ENCODE measurements around the gene OR2AK2. TPM values are rescaled to one million over a fixed set of nuclear protein-coding genes. Genes with fewer than 3 reads are reported as not detected.
"Not testable (repeated sequence)": the region's sequence is repeated elsewhere in the genome, so short reads cannot be mapped to it uniquely, and the experiment has no call there.

Gene OR2AK2
- total and polyA plus RNA-seq, 9 of the 15 experiments (the other 6 are each of a cell fraction or from before 2014, with no cell fraction given), result 0.10 TPM; not detected in 8

DNA sequence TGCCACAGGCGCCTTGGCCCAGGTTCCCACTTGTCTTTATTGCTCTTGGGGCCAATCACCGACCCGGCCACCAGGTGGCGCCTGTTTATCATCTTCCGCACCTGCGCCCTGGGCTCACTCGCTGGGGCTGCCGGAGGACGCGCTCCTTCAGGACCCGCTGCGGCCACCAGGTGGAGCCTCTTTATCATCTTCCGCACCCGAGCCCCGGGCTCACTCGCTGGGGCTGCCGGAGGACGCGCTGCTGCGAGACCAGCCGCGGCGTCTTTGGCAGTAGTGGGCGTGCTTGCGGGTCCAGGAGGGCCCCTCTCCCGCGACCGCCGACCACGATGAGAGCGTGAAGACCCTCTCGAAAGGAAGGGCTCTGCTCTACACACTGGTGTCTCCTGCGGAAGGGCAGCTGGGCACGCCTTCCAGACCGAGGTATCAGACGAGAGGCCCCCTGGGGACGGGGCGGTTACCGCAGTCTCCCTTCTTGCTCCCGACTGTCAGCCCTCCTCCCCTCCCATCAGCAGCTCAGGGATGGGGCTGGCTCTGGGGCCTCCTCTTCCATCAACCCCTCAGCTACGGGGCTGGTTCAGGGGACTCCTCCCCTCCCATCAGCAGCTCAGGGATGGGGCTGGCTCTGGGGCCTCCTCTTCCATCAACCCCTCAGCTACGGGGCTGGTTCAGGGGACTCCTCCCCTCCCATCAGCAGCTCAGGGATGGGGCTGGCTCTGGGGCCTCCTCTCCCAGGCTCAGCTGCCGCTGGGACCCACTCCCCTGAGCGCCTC, 27.9 kb upstream of the OR2AK2 start (continued):
- TF ChIP-seq TOE1 (IDR thresholded peaks at IDR 0.05; ENCODE audit: borderline replicate concordance) (peak; percentile 51; the same call in 1 of the 2 replicates), GABPA (tag; conservative IDR thresholded peaks at IDR 0.05; ENCODE audit: low read depth) (peak; percentile 76), RBFOX2 (IDR thresholded peaks at IDR 0.05; ENCODE audit: low read depth, low read length) (peak; percentile 83), CBFA2T2 (conservative IDR thresholded peaks at IDR 0.05) (peak; percentile 18; the same call in 1 of the 2 replicates), CTBP1 (IDR thresholded peaks at IDR 0.05; ENCODE audit: borderline replicate concordance) (peak; percentile 87), RAD21 (CRISPR knock-in tag; conservative IDR thresholded peaks at IDR 0.05 in 1 of 2, IDR thresholded peaks at IDR 0.05 in 1 of 2) (peak; percentile 94 to 95), KDM5B (IDR thresholded peaks at IDR 0.05; ENCODE audit: insufficient replicate concordance, low read depth, low read length) (peak; percentile 59), ERF (CRISPR knock-in tag; IDR thresholded peaks at IDR 0.05) (0 out of 2 replicates have a peak, but pooled peaks have one; percentile 40), ATF1 (tag; IDR thresholded peaks at IDR 0.05) (peak; percentile 52), HMGN3 (IDR thresholded peaks at IDR 0.05; ENCODE audit: borderline replicate concordance, extremely low read depth, insufficient read length, low read depth, low read length) (peak; percentile 31), HLTF (IDR thresholded peaks at IDR 0.05) (0 out of 2 replicates have a peak, but pooled peaks have one; percentile 47), PHF8 (IDR thresholded peaks at IDR 0.05; ENCODE audit: borderline replicate concordance, low read length) (peak; percentile 59; the same call in 1 of the 2 replicates), ATF7 (IDR thresholded peaks at IDR 0.05) (peak; percentile 60), SOX6 (IDR thresholded peaks at IDR 0.05) (0 out of 2 replicates have a peak, but pooled peaks have one; percentile 44), RBM22 (IDR thresholded peaks at IDR 0.05; ENCODE audit: low read depth, low read length, poor library complexity, severe bottlenecking) (peak; percentile 33)
- TF ChIP-seq TOE1 (CRISPR knock-in tag; IDR thresholded peaks at IDR 0.05; ENCODE audit: borderline replicate concordance, low read depth); ATF1 (CRISPR knock-in tag; IDR thresholded peaks at IDR 0.05): not testable (repeated sequence)
- TF ChIP-seq, protein P1, sequence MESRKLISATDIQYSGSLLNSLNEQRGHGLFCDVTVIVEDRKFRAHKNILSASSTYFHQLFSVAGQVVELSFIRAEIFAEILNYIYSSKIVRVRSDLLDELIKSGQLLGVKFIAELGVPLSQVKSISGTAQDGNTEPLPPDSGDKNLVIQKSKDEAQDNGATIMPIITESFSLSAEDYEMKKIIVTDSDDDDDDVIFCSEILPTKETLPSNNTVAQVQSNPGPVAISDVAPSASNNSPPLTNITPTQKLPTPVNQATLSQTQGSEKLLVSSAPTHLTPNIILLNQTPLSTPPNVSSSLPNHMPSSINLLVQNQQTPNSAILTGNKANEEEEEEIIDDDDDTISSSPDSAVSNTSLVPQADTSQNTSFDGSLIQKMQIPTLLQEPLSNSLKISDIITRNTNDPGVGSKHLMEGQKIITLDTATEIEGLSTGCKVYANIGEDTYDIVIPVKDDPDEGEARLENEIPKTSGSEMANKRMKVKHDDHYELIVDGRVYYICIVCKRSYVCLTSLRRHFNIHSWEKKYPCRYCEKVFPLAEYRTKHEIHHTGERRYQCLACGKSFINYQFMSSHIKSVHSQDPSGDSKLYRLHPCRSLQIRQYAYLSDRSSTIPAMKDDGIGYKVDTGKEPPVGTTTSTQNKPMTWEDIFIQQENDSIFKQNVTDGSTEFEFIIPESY (CRISPR knock-in tag; IDR thresholded peaks at IDR 0.05), result peak; percentile 62; the same call in 1 of the 2 replicates
- TF ChIP-seq, protein P2, sequence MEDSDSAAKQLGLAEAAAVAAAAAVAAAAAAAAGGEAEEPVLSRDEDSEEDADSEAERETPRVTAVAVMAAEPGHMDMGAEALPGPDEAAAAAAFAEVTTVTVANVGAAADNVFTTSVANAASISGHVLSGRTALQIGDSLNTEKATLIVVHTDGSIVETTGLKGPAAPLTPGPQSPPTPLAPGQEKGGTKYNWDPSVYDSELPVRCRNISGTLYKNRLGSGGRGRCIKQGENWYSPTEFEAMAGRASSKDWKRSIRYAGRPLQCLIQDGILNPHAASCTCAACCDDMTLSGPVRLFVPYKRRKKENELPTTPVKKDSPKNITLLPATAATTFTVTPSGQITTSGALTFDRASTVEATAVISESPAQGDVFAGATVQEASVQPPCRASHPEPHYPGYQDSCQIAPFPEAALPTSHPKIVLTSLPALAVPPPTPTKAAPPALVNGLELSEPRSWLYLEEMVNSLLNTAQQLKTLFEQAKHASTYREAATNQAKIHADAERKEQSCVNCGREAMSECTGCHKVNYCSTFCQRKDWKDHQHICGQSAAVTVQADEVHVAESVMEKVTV (CRISPR knock-in tag; IDR thresholded peaks at IDR 0.05), result peak; percentile 83
- TF ChIP-seq, protein P3, sequence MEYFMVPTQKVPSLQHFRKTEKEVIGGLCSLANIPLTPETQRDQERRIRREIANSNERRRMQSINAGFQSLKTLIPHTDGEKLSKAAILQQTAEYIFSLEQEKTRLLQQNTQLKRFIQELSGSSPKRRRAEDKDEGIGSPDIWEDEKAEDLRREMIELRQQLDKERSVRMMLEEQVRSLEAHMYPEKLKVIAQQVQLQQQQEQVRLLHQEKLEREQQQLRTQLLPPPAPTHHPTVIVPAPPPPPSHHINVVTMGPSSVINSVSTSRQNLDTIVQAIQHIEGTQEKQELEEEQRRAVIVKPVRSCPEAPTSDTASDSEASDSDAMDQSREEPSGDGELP (CRISPR knock-in tag; IDR thresholded peaks at IDR 0.05; ENCODE audit: borderline replicate concordance), result peak; percentile 76
- TF ChIP-seq, protein P4, sequence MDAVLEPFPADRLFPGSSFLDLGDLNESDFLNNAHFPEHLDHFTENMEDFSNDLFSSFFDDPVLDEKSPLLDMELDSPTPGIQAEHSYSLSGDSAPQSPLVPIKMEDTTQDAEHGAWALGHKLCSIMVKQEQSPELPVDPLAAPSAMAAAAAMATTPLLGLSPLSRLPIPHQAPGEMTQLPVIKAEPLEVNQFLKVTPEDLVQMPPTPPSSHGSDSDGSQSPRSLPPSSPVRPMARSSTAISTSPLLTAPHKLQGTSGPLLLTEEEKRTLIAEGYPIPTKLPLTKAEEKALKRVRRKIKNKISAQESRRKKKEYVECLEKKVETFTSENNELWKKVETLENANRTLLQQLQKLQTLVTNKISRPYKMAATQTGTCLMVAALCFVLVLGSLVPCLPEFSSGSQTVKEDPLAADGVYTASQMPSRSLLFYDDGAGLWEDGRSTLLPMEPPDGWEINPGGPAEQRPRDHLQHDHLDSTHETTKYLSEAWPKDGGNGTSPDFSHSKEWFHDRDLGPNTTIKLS (IDR thresholded peaks at IDR 0.05; ENCODE audit: borderline replicate concordance, low read depth), result peak; percentile 27; the same call in 1 of the 2 replicates

All from K562 (cell line).